IPS DF 6.9 (cell line): ENCODE data around the gene TPST1.
"Not testable (repeated sequence)": the region's sequence is repeated elsewhere in the genome, so short reads cannot be mapped to it uniquely, and the experiment has no call there.

Experiments used
- DNase-seq: peaks from one replicate; pipeline ENCODE4 v3.0.0-alpha.2; 2013; ENCODE audit warnings: low read depth, low spot score
- H3K27ac ChIP-seq: one replicate; pipeline ENCODE4 v1.5.1; 2013; ENCODE audit warnings: low read length, control low read depth
- H3K27me3 ChIP-seq: 2 replicates; pipeline ENCODE4 v1.6.1; 2013; ENCODE audit warnings: mild to moderate bottlenecking, low read length; ENCODE audit not compliant: control insufficient read depth, insufficient read depth
- H3K36me3 ChIP-seq: 2 replicates; pipeline ENCODE4 v1.6.1; 2013; ENCODE audit warnings: low read length; ENCODE audit not compliant: control insufficient read depth, insufficient read depth
- H3K4me1 ChIP-seq: 2 replicates; pipeline ENCODE4 v1.6.1; 2013; ENCODE audit warnings: low read length; ENCODE audit not compliant: control insufficient read depth, insufficient read depth
- H3K4me3 ChIP-seq: 2 replicates; pipeline ENCODE4 v1.5.1; 2013; ENCODE audit warnings: mild to moderate bottlenecking, low read length
- H3K9me3 ChIP-seq: 2 replicates; pipeline ENCODE4 v1.6.1; 2013; ENCODE audit warnings: low read length, inconsistent platforms; ENCODE audit not compliant: control insufficient read depth, insufficient read depth
- WGBS: extraction: QIAGEN DNeasy Blood & Tissue Kit; methylation state at CpG from one replicate; pipeline ENCODE4 v1.1.7; 2013; ENCODE audit warnings: mixed read lengths, missing lambda C conversion rate; ENCODE audit not compliant: insufficient read length, insufficient coverage; 5-methylcytosine and 5-hydroxymethylcytosine counted together

TPST1 gene

GRCh38 chr7:66172536-66173401 is 32.4 kb upstream of the TPST1 start:
- not testable (repeated sequence) for H3K27me3 ChIP-seq, H3K36me3 ChIP-seq
- no CpG with 5 or more reads among the region's 9 CpGs for WGBS

GRCh38 chr7:66173856-66174255 is 31.3 kb upstream of the TPST1 start:
- H3K4me1 ChIP-seq = no peaks in the 10 kb centered on the region
- H3K36me3 ChIP-seq = no peaks in the 10 kb centered on the region
- H3K9me3 ChIP-seq = no peaks in the 10 kb centered on the region
- H3K4me3 ChIP-seq = no peak overlapping the region
- WGBS = no CpG with 5 or more reads among the region's 5 CpGs
- no peaks in the 10 kb centered on the region for H3K27me3 ChIP-seq
- DNase-seq = no peak
- H3K27ac ChIP-seq = no peak overlapping the region

More at GRCh38 chr7:66172536-66173401, 32.4 kb upstream of the TPST1 start:
- H3K4me3 ChIP-seq, H3K9me3 ChIP-seq, H3K27ac ChIP-seq, DNase-seq, H3K4me1 ChIP-seq: not testable (repeated sequence)

GRCh38 chr7:66175006-66175405 is 30.1 kb upstream of the TPST1 start:
- H3K4me3 ChIP-seq, H3K4me1 ChIP-seq, H3K36me3 ChIP-seq, H3K9me3 ChIP-seq, H3K27me3 ChIP-seq, DNase-seq, H3K27ac ChIP-seq: not testable (repeated sequence)
- no CpG with 5 or more reads among the region's 8 CpGs for WGBS

- no peak overlapping the region for H3K27ac ChIP-seq
- no peak for DNase-seq
- WGBS = no CpG with 5 or more reads among the region's 2 CpGs
- H3K9me3 ChIP-seq = no peaks in the 10 kb centered on the region
- H3K27me3 ChIP-seq = no peaks in the 10 kb centered on the region
- H3K36me3 ChIP-seq = no peaks in the 10 kb centered on the region
- no peaks in the 10 kb centered on the region for H3K4me1 ChIP-seq
- no peak overlapping the region for H3K4me3 ChIP-seq
These were observed 28.2 kb upstream of the TPST1 start for GRCh38 chr7:66176914-66177313.

- no peaks in the 10 kb centered on the region for H3K27me3 ChIP-seq
- no peaks in the 10 kb centered on the region for H3K4me1 ChIP-seq
- H3K9me3 ChIP-seq = no peaks in the 10 kb centered on the region
- no peak overlapping the region for H3K4me3 ChIP-seq
- no peak for DNase-seq
- no peak overlapping the region for H3K27ac ChIP-seq
- no peaks in the 10 kb centered on the region for H3K36me3 ChIP-seq
- no CpG with 5 or more reads among the region's 2 CpGs for WGBS
These were observed 26.9 kb upstream of the TPST1 start for GRCh38 chr7:66178258-66178657.

- Histone ChIP-seq H3K27me3 (no peaks in the 10 kb centered on the region), H3K36me3 (no peaks in the 10 kb centered on the region), H3K4me1 (no peaks in the 10 kb centered on the region), H3K27ac (no peak overlapping the region), H3K4me3 (no peak overlapping the region), H3K9me3 (no peaks in the 10 kb centered on the region)
- no peak for DNase-seq
These were observed 23.8 kb upstream of the TPST1 start for GRCh38 chr7:66181329-66181728.

GRCh38 chr7:66181845-66182244 is 23.3 kb upstream of the TPST1 start:
- Histone ChIP-seq H3K4me1 (no peaks in the 10 kb centered on the region), H3K4me3 (no peak overlapping the region), H3K9me3 (no peaks in the 10 kb centered on the region), H3K27ac (no peak overlapping the region), H3K27me3 (no peaks in the 10 kb centered on the region), H3K36me3 (no peaks in the 10 kb centered on the region)
- WGBS = no CpG with 5 or more reads among the region's 2 CpGs
- no peak for DNase-seq

- WGBS = no CpG with 5 or more reads among the region's 6 CpGs
- DNase-seq = no peak
These were observed 22.2 kb upstream of the TPST1 start for GRCh38 chr7:66182920-66183319.

GRCh38 chr7:66183700-66184099 is 21.4 kb upstream of the TPST1 start:
- no peaks in the 10 kb centered on the region for H3K36me3 ChIP-seq
- no peaks in the 10 kb centered on the region for H3K9me3 ChIP-seq
- no peaks in the 10 kb centered on the region for H3K27me3 ChIP-seq
- H3K4me3 ChIP-seq = no peak overlapping the region
- no peaks in the 10 kb centered on the region for H3K4me1 ChIP-seq
- DNase-seq = no peak
- H3K27ac ChIP-seq = no peak overlapping the region
- no CpG with 5 or more reads among the region's 2 CpGs for WGBS

More at GRCh38 chr7:66182920-66183319, 22.2 kb upstream of the TPST1 start:
- Histone ChIP-seq H3K36me3 (no peaks in the 10 kb centered on the region), H3K9me3 (no peaks in the 10 kb centered on the region), H3K4me3 (no peak overlapping the region), H3K27ac (no peak overlapping the region), H3K27me3 (no peaks in the 10 kb centered on the region), H3K4me1 (no peaks in the 10 kb centered on the region)

GRCh38 chr7:66185680-66186187 is 19.4 kb upstream of the TPST1 start:
- H3K27me3 ChIP-seq = no peaks in the 10 kb centered on the region
- WGBS = no CpG with 5 or more reads among the region's 8 CpGs

GRCh38 chr7:66186991-66187390 is 18.1 kb upstream of the TPST1 start:
- Histone ChIP-seq H3K27me3 (no peaks in the 10 kb centered on the region), H3K4me3 (no peak overlapping the region), H3K27ac (no peak overlapping the region), H3K4me1 (no peaks in the 10 kb centered on the region), H3K9me3 (no peaks in the 10 kb centered on the region), H3K36me3 (no peaks in the 10 kb centered on the region)
- no peak for DNase-seq
- no CpG with 5 or more reads among the region's 4 CpGs for WGBS

More at GRCh38 chr7:66185680-66186187, 19.4 kb upstream of the TPST1 start:
- H3K27ac ChIP-seq = no peak overlapping the region
- no peaks in the 10 kb centered on the region for H3K9me3 ChIP-seq
- DNase-seq = no peak
- H3K36me3 ChIP-seq = no peaks in the 10 kb centered on the region
- H3K4me1 ChIP-seq = no peaks in the 10 kb centered on the region
- H3K4me3 ChIP-seq = no peak overlapping the region
